Aorta (tissue), 5 donors: ENCODE measurements around the gene ARHGAP24. TPM values are rescaled to one million over a fixed set of nuclear protein-coding genes. Genes with fewer than 3 reads are reported as not detected.
"Not testable (repeated sequence)": the region's sequence is repeated elsewhere in the genome, so short reads cannot be mapped to it uniquely, and the experiment has no call there.

ENCODE experiments used
- ATAC-seq: fragments of 200-7000 bp; cut with Tn5 transposase; one replicate; pipeline ENCODE4 v1.9.1; 2022; ENCODE audit warnings: moderate library complexity; ENCODE audit not compliant: low FRiP score
- DNase-seq, 2 donors: peaks; one replicate each; pipeline ENCODE4 v3.0.0-alpha.2; 2020
- H3K27ac ChIP-seq, 2 donors: one replicate each; pipeline ENCODE4 v1.5.1; 2013; ENCODE audit warnings: low read length in 2 of 2, mild to moderate bottlenecking in 2 of 2, moderate library complexity in 2 of 2, control low read depth in 1 of 2, inconsistent platforms in 1 of 2, low read depth in 1 of 2
- H3K27me3 ChIP-seq, 2 donors: one replicate each; pipeline ENCODE4 v1.6.1; 2013; ENCODE audit warnings: control low read depth in 1 of 2, low read length in 1 of 2, mild to moderate bottlenecking in 1 of 2, moderate library complexity in 1 of 2; ENCODE audit not compliant: insufficient read depth in 2 of 2, control insufficient read depth in 1 of 2
- H3K36me3 ChIP-seq, 2 donors: one replicate each; pipeline ENCODE4 v1.6.1; 2013; ENCODE audit warnings: control low read depth in 1 of 2, low read length in 1 of 2, mild to moderate bottlenecking in 1 of 2; ENCODE audit not compliant: insufficient read depth in 2 of 2, control insufficient read depth in 1 of 2
- H3K4me1 ChIP-seq, 2 donors: one replicate each; pipeline ENCODE4 v1.6.1; 2013; ENCODE audit warnings: low read length in 2 of 2, control low read depth in 1 of 2, mild to moderate bottlenecking in 1 of 2, moderate library complexity in 1 of 2; ENCODE audit not compliant: insufficient read depth in 2 of 2, control insufficient read depth in 1 of 2
- H3K4me3 ChIP-seq, 2 donors: one replicate each; pipeline ENCODE4 v1.5.1; 2013; ENCODE audit warnings: low read length in 2 of 2, control low read depth in 1 of 2, mild to moderate bottlenecking in 1 of 2
- H3K9me3 ChIP-seq: one replicate; pipeline ENCODE4 v1.6.1; 2013; ENCODE audit warnings: mild to moderate bottlenecking, low read length; ENCODE audit not compliant: control insufficient read depth
- whole genome bisulfite sequencing, 2 donors: extraction: QIAGEN DNeasy Blood & Tissue Kit; methylation state at CpG; one replicate each; pipeline ENCODE4 v1.1.7; 2013; 5-methylcytosine and 5-hydroxymethylcytosine counted together
- intact Hi-C, 2 donors: fragments of 100-400 bp; cut with DNase I; formaldehyde crosslinking; loops; one replicate each; pipeline versions ENCODE4 v1.14.2 to v1.15.0; 2022
- polyA plus RNA-seq, 2 donors: library from polyadenylated mRNA; stranded (reverse); fragments of 200-250 nt; gene quantifications; one replicate each; pipeline ENCODE4 v1.2.3, GENCODE V29; 2013
- total RNA-seq, 2 donors: library from RNA; stranded (reverse); fragmentation: NEBNext Ultra II Directional; extraction: Animal tissue kit (Norgen Biotek cat#: 25700); gene quantifications; one replicate each; pipeline ENCODE4 v1.2.1, GENCODE V29; 2021
- donor health status: healthy with polysubstance abuse.
- donor health status: Bipolar disorder and iron deficiency.
- donor health status: DM: no; HTN: no; CAD: no.
- donor health status: DM: no; HTN: no; CAD: no.
- donor health status: DM: yes; HTN: yes; CAD: no.

Gene ARHGAP24
- total and polyA plus RNA-seq, 4 donors, result 13.4 to 35.2 (median 34.0) TPM

DNA sequence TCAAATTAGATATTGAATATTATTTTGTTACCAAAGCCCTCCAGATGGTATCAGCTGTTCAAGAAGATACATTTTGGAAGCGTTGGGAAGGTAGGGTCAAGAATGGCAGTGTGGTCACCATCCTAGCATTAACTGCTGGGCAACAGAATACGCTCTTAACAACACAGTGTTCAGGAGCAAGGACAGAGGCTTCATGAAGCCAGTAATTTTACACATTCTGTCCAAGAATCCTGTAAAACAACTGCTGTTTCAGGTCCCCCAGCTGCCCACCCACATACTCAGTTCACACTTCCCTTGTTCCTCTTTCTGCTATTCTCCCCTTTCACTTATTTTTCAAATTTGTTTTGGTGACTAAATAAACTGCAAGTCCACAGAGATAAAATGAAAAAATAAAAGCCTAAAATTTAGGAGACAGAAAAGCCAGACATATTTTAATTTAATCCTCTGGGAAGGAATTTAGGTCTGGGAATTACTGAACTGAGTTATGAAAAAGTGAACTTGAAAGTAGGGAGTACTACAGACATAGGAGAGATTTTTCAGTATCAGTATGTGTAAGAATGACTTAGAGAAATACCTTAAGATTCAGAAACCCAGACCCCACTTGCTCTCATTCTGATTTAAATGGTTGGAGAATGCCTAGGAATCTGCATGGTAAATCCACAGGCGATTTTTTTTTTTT lies 478.2 kb downstream of the ARHGAP24 start:
- ATAC-seq, result no peak
- 60 to 64% methylated on average over 3 of the region's 3 CpGs for WGBS, 2 donors
- no peak for DNase-seq
- H3K36me3 ChIP-seq, result no peaks in the 10 kb centered on the region
- no peak overlapping the region for H3K4me3 ChIP-seq
- H3K9me3 ChIP-seq, result no peaks in the 10 kb centered on the region
- no peaks in the 10 kb centered on the region for H3K4me1 ChIP-seq
- intact Hi-C loops, result no loop called here
- no peak overlapping the region for H3K27ac ChIP-seq
- H3K27me3 ChIP-seq, result no peaks in the 10 kb centered on the region

DNA sequence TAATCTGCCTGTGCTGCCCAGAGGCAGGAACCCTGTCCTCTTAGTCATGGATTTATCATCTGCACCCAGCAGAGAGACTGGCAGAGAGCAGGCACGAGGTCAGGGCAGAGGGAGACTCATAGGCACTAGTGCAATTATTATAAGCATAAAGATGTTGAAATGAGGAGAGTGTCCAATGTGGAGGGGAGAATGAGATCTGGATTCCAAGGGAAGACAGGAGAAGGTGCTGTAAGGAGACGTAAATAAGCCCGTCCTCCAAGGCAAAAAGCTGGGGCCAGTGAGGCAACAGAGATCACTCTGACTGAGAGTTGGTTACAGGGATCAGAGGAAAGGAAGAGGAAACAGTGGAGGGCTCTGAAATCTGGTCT lies 478.7 kb downstream of the ARHGAP24 start:
- intact Hi-C loops, result no loop called here
- no peak overlapping the region for H3K27ac ChIP-seq
- H3K4me1 ChIP-seq, result no peaks in the 10 kb centered on the region
- no peak for DNase-seq
- no peaks in the 10 kb centered on the region for H3K36me3 ChIP-seq
- WGBS, 2 donors, result 67 to 69% methylated on average over 3 of the region's 3 CpGs
- H3K4me3 ChIP-seq, result no peak overlapping the region
- no peaks in the 10 kb centered on the region for H3K27me3 ChIP-seq
- no peak for ATAC-seq
- no peaks in the 10 kb centered on the region for H3K9me3 ChIP-seq

DNA sequence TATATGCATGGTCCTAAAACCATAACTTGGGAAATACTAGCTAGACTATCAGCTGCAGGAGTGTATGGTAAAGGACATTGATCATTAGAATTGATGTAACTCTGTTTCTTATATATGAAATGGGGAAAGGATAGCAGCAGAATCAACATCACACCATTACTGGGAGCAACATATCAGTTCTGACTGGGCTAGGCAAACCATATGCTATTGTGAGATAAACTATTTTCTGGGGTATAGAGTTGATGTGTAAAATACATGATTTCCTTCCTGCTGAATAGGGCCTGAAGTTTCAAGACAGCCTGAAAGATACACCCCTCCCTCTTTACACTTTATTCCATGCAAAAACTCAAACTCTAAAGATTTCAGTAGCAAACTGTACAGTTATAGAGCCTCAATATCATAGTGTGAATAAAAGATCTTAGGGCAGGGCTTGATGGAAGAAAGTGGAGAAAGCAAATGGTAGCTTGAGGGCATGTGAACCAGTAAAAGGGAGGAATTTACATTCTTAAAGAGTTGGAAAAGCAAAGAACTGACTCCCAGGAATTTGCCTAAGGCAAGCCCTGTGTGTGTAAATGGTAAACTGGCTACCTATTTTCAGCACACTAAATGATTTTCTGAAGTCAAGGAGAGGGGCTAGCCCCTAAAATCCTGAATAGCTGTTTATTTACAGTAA lies 480.8 kb downstream of the ARHGAP24 start:
- H3K4me3 ChIP-seq, result no peak overlapping the region
- no peaks in the 10 kb centered on the region for H3K36me3 ChIP-seq
- no peaks in the 10 kb centered on the region for H3K4me1 ChIP-seq
- intact Hi-C loops, result no loop called here
- H3K27me3 ChIP-seq, result no peaks in the 10 kb centered on the region
- no peaks in the 10 kb centered on the region for H3K9me3 ChIP-seq
- no peak overlapping the region for H3K27ac ChIP-seq
- ATAC-seq (no peak), DNase-seq (no peak)

- Histone ChIP-seq H3K4me1 (no peaks in the 10 kb centered on the region), H3K4me3 (no peak overlapping the region), H3K36me3 (no peaks in the 10 kb centered on the region), H3K9me3 (no peaks in the 10 kb centered on the region), H3K27me3 (no peaks in the 10 kb centered on the region), H3K27ac (no peak overlapping the region)
- 95 to 96% methylated on average over 17 of the region's 17 CpGs for WGBS, 2 donors
- ATAC-seq (no peak), DNase-seq (no peak)
- intact Hi-C loops, result no loop called here
Measured at GRCh38 chr4:85956293-85956945, 481.5 kb downstream of the ARHGAP24 start.

- intact Hi-C loops, result loop anchor here in 1 of 2 donors (10.0 kb wide), 2 partner anchors 97 to 137 kb away; no protein-coding TSS in a partner anchor
- DNase-seq, result no peak
- Histone ChIP-seq H3K9me3 (no peaks in the 10 kb centered on the region), H3K4me1 (no peaks in the 10 kb centered on the region), H3K4me3 (no peak overlapping the region), H3K27ac (no peak overlapping the region), H3K27me3 (no peaks in the 10 kb centered on the region), H3K36me3 (no peaks in the 10 kb centered on the region)
- no peak for ATAC-seq
- 73 to 80% methylated on average over 4 of the region's 4 CpGs for WGBS, 2 donors
Measured at GRCh38 chr4:85961887-85962286, 486.9 kb downstream of the ARHGAP24 start.

GRCh38 chr4:85963231-85963630 lies 488.3 kb downstream of the ARHGAP24 start:
- no peak for ATAC-seq
- WGBS, 2 donors, result 79 to 80% methylated on average over 1 of the region's 1 CpG
- intact Hi-C loops, result loop anchor here in 1 of 2 donors (10.0 kb wide), 2 partner anchors 98 to 138 kb away; no protein-coding TSS in a partner anchor
- H3K27me3 ChIP-seq, result no peaks in the 10 kb centered on the region
- no peak for DNase-seq
- no peaks in the 10 kb centered on the region for H3K9me3 ChIP-seq
- no peaks in the 10 kb centered on the region for H3K36me3 ChIP-seq
- H3K4me3 ChIP-seq, result no peak overlapping the region
- H3K27ac ChIP-seq, result no peak overlapping the region
- H3K4me1 ChIP-seq, result peaks cover 2 to 5% of the 10 kb centered on the region in 2 donors

GRCh38 chr4:85964298-85964697 lies 489.3 kb downstream of the ARHGAP24 start:
- H3K36me3 ChIP-seq, result no peaks in the 10 kb centered on the region
- DNase-seq, result no peak
- H3K4me3 ChIP-seq, result no peak overlapping the region
- no peak overlapping the region for H3K27ac ChIP-seq
- H3K27me3 ChIP-seq, result no peaks in the 10 kb centered on the region
- H3K9me3 ChIP-seq, result no peaks in the 10 kb centered on the region
- ATAC-seq, result no peak
- H3K4me1 ChIP-seq, result peaks cover 2 to 5% of the 10 kb centered on the region in 2 donors
- intact Hi-C loops, result loop anchor here in 1 of 2 donors (10.0 kb wide), 2 partner anchors 99 to 139 kb away; no protein-coding TSS in a partner anchor

GRCh38 chr4:85965017-85965416 lies 490.1 kb downstream of the ARHGAP24 start:
- H3K27me3 ChIP-seq, H3K36me3 ChIP-seq, H3K4me1 ChIP-seq, H3K9me3 ChIP-seq, DNase-seq, H3K4me3 ChIP-seq, ATAC-seq, H3K27ac ChIP-seq: not testable (repeated sequence)
- intact Hi-C loops, result loop anchor here (5.0 to 10.0 kb wide), 3 partner anchors 100 to 208 kb away; no protein-coding TSS in a partner anchor
- WGBS, 2 donors, result 91 to 93% methylated on average over 4 of the region's 4 CpGs
